LNCaP clone FGC (cell line): ENCODE measurements around the gene ATP6V0B.

ENCODE experiments used
- DNase-seq: peaks from one replicate; pipeline ENCODE4 v3.0.0-alpha.2; 2011; ENCODE audit warnings: low read depth
- H3K4me3 ChIP-seq: 2 replicates; pipeline ENCODE4 v1.5.1; 2011; ENCODE audit warnings: mild to moderate bottlenecking, low read depth, low read length, control low read depth
- TF ChIP-seq, protein P1 (sequence below): IDR thresholded peaks from 2 replicates; pipeline ENCODE4 v1.5.1; 2012; ENCODE audit warnings: mild to moderate bottlenecking; ENCODE audit not compliant: control insufficient read depth, insufficient read depth; ENCODE audit errors: extremely low read depth

ATP6V0B gene

DNA sequence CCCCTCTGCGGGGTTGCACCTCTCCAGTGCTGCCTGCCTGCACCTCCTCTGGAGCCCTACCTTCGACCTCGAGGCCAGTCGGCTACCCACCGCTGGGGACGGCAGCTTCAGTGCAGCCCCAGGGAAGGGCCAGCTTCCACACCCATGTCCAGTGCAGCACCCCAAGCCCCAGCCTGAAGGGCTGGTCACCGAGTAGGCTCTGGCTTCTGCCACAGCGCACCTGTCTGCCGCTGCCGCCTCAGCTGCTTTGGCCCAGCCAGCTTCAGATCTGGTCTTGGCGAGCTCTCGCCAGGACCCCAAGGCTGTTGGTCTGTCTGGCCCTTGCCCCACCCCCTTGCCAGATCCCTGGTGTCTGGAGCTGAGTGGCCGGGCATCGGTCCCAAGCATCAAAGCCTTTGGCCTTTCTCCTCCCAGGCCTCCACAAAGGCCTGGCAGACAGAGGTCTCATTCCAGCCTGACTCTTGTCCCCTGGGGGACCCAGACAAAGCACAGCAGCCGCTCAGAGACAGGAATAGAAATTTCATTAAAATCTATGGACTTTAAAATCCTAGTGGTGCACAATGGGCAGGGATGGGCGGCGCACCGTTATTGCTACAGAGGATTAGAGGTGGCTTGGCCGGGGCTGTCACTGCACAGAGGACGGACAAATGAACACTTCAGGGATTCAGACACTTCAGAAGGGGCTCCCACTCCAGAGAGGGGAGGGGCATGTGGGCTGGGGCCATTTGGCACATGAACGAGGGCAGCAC is 21.4 kb downstream of the ATP6V0B start:
- no peak overlapping the region for H3K4me3 ChIP-seq
- TF ChIP-seq, protein P1, sequence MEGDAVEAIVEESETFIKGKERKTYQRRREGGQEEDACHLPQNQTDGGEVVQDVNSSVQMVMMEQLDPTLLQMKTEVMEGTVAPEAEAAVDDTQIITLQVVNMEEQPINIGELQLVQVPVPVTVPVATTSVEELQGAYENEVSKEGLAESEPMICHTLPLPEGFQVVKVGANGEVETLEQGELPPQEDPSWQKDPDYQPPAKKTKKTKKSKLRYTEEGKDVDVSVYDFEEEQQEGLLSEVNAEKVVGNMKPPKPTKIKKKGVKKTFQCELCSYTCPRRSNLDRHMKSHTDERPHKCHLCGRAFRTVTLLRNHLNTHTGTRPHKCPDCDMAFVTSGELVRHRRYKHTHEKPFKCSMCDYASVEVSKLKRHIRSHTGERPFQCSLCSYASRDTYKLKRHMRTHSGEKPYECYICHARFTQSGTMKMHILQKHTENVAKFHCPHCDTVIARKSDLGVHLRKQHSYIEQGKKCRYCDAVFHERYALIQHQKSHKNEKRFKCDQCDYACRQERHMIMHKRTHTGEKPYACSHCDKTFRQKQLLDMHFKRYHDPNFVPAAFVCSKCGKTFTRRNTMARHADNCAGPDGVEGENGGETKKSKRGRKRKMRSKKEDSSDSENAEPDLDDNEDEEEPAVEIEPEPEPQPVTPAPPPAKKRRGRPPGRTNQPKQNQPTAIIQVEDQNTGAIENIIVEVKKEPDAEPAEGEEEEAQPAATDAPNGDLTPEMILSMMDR: no peak
- DNase-seq: no peak

DNA sequence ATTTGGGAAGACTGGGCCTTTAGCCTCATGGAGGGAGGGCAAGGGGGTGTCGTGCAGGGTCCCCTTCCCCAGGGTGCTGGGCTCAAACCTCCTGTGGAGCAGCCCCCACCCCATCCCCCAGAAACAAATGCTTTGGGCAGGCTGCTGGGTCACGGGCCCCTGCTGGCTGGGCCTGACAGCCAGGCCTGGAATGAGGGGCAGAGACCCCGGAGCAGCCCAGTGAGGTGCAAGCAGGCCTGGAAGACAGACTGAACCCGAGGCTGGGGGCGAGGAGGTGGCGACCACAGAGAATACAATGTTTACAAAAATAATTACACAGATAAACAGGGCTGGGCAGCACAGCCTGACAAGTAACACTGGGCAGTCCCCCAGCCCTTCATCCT is 22.0 kb downstream of the ATP6V0B start:
- TF ChIP-seq, protein P1: no peak
- H3K4me3 ChIP-seq: no peak overlapping the region
- DNase-seq: no peak

DNA sequence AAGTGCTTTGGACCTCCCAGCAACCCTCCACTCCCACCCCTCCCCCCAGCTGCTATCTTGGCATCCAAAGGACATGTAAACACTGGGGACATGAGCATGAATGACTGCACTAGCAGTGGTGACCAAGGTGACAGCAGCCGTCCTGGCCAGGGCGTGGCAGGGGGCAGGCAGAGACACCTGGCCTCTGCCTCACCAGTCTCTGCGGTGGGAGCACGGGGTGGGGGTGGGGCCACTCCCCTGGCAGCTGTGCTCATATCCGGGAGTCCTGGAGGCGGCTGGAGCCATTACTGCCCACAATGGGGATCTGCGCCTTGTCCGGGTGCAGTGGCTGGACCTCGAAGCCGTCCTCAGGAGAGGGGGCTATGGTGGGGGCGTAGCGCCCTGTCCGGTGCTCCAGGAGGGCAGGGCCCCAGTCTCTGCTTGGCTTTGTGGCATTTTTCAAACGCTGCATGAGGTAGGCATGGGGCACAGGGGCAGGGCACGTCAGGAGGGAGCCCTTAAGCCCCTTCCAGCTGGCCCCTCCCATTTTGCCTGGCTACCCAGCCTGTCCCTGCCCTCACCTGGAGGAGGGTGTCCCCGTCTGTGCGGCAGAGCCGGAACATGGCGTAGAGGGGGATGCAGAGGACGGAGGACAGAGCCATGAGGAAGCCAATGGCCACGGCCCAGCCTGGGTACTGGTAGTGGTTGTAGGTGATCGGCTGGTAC is 22.7 kb downstream of the ATP6V0B start:
- TF ChIP-seq, protein P1: no peak
- DNase-seq: no peak
- no peak overlapping the region for H3K4me3 ChIP-seq

DNA sequence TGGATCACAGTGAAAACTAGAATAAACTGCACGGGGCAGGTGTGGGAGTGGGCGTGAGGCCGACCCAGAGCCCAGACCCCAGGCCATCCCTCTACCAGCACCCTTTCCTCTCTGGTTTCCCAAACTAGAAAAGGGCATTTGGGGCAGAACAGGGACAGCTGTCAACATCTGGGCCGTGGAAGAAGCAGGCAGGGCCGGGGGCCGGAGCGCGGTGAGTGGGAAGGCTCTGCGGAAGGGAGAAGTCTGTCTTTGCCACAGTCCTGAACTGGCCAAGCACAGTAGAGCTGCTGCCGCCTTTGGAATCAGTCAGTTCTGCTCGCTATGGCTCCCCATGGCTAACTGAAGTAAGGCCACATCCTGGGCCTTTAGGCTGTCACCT is 23.2 kb downstream of the ATP6V0B start:
- no peak for DNase-seq
- H3K4me3 ChIP-seq: no peak overlapping the region
- TF ChIP-seq, protein P1: no peak

DNA sequence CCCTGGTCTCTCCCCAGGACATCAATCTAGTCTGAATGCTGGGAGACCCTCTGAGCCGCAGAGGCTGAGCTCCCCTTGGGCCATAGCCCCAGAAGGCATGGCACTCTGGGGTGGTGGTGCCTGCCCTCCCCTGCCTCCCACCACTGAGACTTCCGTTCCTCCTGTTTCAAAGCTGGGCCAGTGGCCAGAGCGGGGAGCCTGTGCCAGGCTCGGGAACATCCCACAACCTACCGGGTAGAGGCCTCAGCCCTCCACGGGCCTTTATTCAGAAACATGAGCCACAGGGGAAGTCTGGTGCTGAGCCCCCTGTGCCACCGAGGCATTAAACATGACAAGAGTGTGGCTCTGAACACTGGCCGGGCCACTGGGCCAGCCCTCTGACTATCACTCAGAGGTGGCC is 24.7 kb downstream of the ATP6V0B start:
- no peak overlapping the region for H3K4me3 ChIP-seq
- no peak for DNase-seq
- TF ChIP-seq, protein P1: no peak

DNA sequence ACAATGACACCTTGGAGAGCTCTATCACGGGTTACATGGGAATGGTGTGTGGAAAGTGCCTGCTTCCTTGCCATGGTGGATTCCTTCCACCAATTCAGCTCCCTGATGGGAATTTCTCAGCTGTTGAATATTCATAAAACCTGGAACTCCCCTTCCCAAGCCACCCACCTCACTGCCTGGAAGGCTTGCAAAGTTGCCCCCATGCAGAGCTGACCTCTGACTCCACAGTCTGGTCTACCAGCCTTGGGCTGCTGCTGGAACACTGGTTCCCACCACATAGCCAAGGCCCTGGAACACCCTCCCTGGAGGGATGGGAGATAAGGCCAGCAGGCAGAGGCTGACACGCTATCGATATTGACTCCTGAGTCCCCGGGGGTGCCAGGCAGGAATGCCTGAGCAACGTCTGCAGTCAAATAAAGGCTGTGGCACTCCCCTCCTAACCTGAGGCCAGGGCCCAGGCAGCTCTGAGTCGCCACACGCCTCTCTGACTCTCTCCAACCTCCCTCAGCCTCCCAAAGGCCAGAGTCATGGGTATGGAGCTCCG is 25.4 kb downstream of the ATP6V0B start:
- no peak for DNase-seq
- no peak overlapping the region for H3K4me3 ChIP-seq
- TF ChIP-seq, protein P1: no peak
